HCT116 (cell line): ENCODE results near the gene SUCLG2.

Experiments
- CEBPB ChIP-seq: IDR thresholded peaks from 2 replicates; pipeline ENCODE4 v1.6.1; 2012; ENCODE audit warnings: low read depth
- CTCF ChIP-seq, 3 experiments: fragments of 200-600 bp in 1 of 3; sonication (generic) in 1 of 3; IDR thresholded peaks in 2 of 3; conservative IDR thresholded peaks in 1 of 3; 2 replicates each; pipeline ENCODE4 v1.5.1; 2012 to 2017; ENCODE audit warnings: low read depth in 2 of 3, low read length in 2 of 3, antibody characterized with exemption in 1 of 3, borderline replicate concordance in 1 of 3, control low read depth in 1 of 3, mild to moderate bottlenecking in 1 of 3, mixed read lengths in 1 of 3, mixed run types in 1 of 3, moderate library complexity in 1 of 3; ENCODE audit not compliant: insufficient read depth in 1 of 3
- EGR1 ChIP-seq: IDR thresholded peaks from 2 replicates; pipeline ENCODE4 v1.6.1; 2012; ENCODE audit warnings: low read depth
- EZH2 ChIP-seq: fragments of 200-600 bp; sonication (generic); IDR thresholded peaks from 2 replicates; pipeline ENCODE4 v1.6.1; 2017; ENCODE audit warnings: antibody characterized with exemption, mixed run types
- MAX ChIP-seq: IDR thresholded peaks from 2 replicates; pipeline ENCODE4 v1.6.1; 2012
- POLR2A ChIP-seq: IDR thresholded peaks from 2 replicates; pipeline ENCODE4 v1.7.0; 2011; ENCODE audit warnings: borderline replicate concordance; ENCODE audit not compliant: insufficient read depth, insufficient read length; ENCODE audit errors: extremely low read depth
- POLR2AphosphoS5 ChIP-seq: IDR thresholded peaks from 2 replicates; pipeline ENCODE4 v1.6.1; 2011; ENCODE audit warnings: mild to moderate bottlenecking, low read depth, low read length, moderate library complexity
- RAD21 ChIP-seq: IDR thresholded peaks from 2 replicates; pipeline ENCODE4 v1.6.1; 2012; ENCODE audit warnings: low read depth, mild to moderate bottlenecking
- SIN3A ChIP-seq: IDR thresholded peaks from 2 replicates; pipeline ENCODE4 v1.6.1; 2012; ENCODE audit warnings: low read depth
- SP1 ChIP-seq: IDR thresholded peaks from 2 replicates; pipeline ENCODE4 v1.6.1; 2012; ENCODE audit warnings: low read depth
- ZBTB33 ChIP-seq: IDR thresholded peaks from 2 replicates; pipeline ENCODE4 v1.6.1; 2011; ENCODE audit warnings: mild to moderate bottlenecking, low read length, moderate library complexity; ENCODE audit not compliant: insufficient replicate concordance; ENCODE audit errors: extremely low read depth
- ZFX ChIP-seq: fragments of 450-650 bp; IDR thresholded peaks from 2 replicates; pipeline ENCODE4 v1.6.1; 2017
- ZNF274 ChIP-seq: fragments of 200-500 bp; sonication (Bioruptor generic); IDR thresholded peaks from 2 replicates; pipeline ENCODE4 v1.6.1; 2014; ENCODE audit warnings: mild to moderate bottlenecking, low read depth, low read length, inconsistent platforms

DNA sequence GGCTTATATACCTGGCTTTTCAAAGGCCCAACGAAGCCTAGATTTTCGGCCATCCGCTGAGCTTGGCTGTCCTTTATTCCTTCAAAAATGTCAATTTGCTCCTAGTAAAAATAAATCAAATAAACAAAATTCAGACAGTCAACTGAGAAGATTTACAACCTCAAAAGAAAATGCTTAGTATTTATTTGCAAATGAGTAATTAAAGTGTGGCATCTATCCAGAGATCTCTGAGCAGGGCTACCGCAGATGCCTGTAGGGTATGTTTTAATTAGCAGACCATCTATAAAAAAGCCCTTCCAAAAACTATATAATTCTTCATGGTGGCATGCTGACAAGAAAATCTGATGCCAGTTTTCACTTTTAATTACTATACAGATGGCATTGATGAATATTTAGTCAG is 136.2 kb downstream of the SUCLG2 start:
- TF ChIP-seq MAX = no peak
- no peak for TF ChIP-seq CTCF (IDR thresholded peaks at IDR 0.05 in 2 of 3, conservative IDR thresholded peaks at IDR 0.05 in 1 of 3; ENCODE audit: borderline replicate concordance in 1 of 3, insufficient read depth in 1 of 3, low read depth in 2 of 3, low read length in 2 of 3)
- no peak for TF ChIP-seq SIN3A
- TF ChIP-seq ZFX = no peak
- TF ChIP-seq POLR2A = no peak
- TF ChIP-seq EGR1 = no peak
- no peak for TF ChIP-seq ZBTB33
- TF ChIP-seq RAD21 = no peak
- TF ChIP-seq EZH2 = no peak
- TF ChIP-seq CEBPB = no peak
- TF ChIP-seq POLR2AphosphoS5 = no peak
- no peak for TF ChIP-seq SP1
- no peak for TF ChIP-seq ZNF274
